Stimulated activated memory B cell treated with anti-CD40 and anti-IgM and Interleukin-4, amounts not matched to agents 10 μg/mL and 1 μg/mL and 100 μg/mL, for 72 hours (primary cell): ENCODE data around the gene POFUT2.

Experiments
- ATAC-seq: fragments of 150-1000 bp; cut with Tn5 transposase; 2 replicates; pipeline ENCODE4 v1.10.0; 2021
- H3K27ac Mint-ChIP-seq: one replicate; pipeline ENCODE4 v1.8.0; 2022; ENCODE audit warnings: mild to moderate bottlenecking, mixed read lengths
- H3K27me3 Mint-ChIP-seq: one replicate; pipeline ENCODE4 v1.8.0; 2022; ENCODE audit warnings: mixed read lengths
- H3K36me3 Mint-ChIP-seq: one replicate; pipeline ENCODE4 v1.8.0; 2022; ENCODE audit warnings: mixed read lengths
- H3K4me1 Mint-ChIP-seq: one replicate; pipeline ENCODE4 v1.8.0; 2022; ENCODE audit warnings: mixed read lengths
- H3K4me3 Mint-ChIP-seq: one replicate; pipeline ENCODE4 v1.8.0; 2022; ENCODE audit warnings: mild to moderate bottlenecking, moderate library complexity, mixed read lengths
- H3K9me3 Mint-ChIP-seq: one replicate; pipeline ENCODE4 v1.8.0; 2022; ENCODE audit warnings: mixed read lengths

POFUT2 gene

GRCh38 chr21:45248893-45249381 is 38.8 kb downstream of the POFUT2 start:
- no peak for ATAC-seq
- Mint-ChIP-seq H3K9me3 (peaks cover 4% of the 10 kb centered on the region), H3K27ac (no peak overlapping the region), H3K27me3 (peaks cover 10% of the 10 kb centered on the region), H3K36me3 (no peaks in the 10 kb centered on the region), H3K4me1 (no peaks in the 10 kb centered on the region), H3K4me3 (no peak overlapping the region)

GRCh38 chr21:45248301-45248892 is 39.3 kb downstream of the POFUT2 start:
- no peak overlapping the region for H3K4me3 Mint-ChIP-seq
- no peaks in the 10 kb centered on the region for H3K4me1 Mint-ChIP-seq
- no peak overlapping the region for H3K27ac Mint-ChIP-seq
- peaks cover 7% of the 10 kb centered on the region for H3K9me3 Mint-ChIP-seq
- H3K27me3 Mint-ChIP-seq = peaks cover 10% of the 10 kb centered on the region
- ATAC-seq = no peak
- H3K36me3 Mint-ChIP-seq = no peaks in the 10 kb centered on the region

- H3K9me3 Mint-ChIP-seq = peaks cover 8% of the 10 kb centered on the region
- H3K36me3 Mint-ChIP-seq = no peaks in the 10 kb centered on the region
- ATAC-seq = no peak
- no peak overlapping the region for H3K27ac Mint-ChIP-seq
- H3K4me1 Mint-ChIP-seq = no peaks in the 10 kb centered on the region
- no peak overlapping the region for H3K4me3 Mint-ChIP-seq
- H3K27me3 Mint-ChIP-seq = peaks cover 5% of the 10 kb centered on the region
These were observed 41.0 kb downstream of the POFUT2 start for GRCh38 chr21:45246386-45247320.

- no peak for ATAC-seq
- H3K9me3 Mint-ChIP-seq = peaks cover 8% of the 10 kb centered on the region
These were observed 42.8 kb downstream of the POFUT2 start for GRCh38 chr21:45244799-45245340.

GRCh38 chr21:45243603-45244002 is 44.1 kb downstream of the POFUT2 start:
- H3K27ac Mint-ChIP-seq = no peak overlapping the region
- peaks cover 8% of the 10 kb centered on the region for H3K9me3 Mint-ChIP-seq
- H3K36me3 Mint-ChIP-seq = no peaks in the 10 kb centered on the region
- ATAC-seq = no peak
- no peak overlapping the region for H3K4me3 Mint-ChIP-seq
- peaks cover 8% of the 10 kb centered on the region for H3K27me3 Mint-ChIP-seq
- no peaks in the 10 kb centered on the region for H3K4me1 Mint-ChIP-seq

More at GRCh38 chr21:45244799-45245340, 42.8 kb downstream of the POFUT2 start:
- no peaks in the 10 kb centered on the region for H3K4me1 Mint-ChIP-seq
- H3K27ac Mint-ChIP-seq = no peak overlapping the region
- no peak overlapping the region for H3K4me3 Mint-ChIP-seq
- H3K27me3 Mint-ChIP-seq = peaks cover 8% of the 10 kb centered on the region
- H3K36me3 Mint-ChIP-seq = no peaks in the 10 kb centered on the region

GRCh38 chr21:45241357-45241756 is 46.3 kb downstream of the POFUT2 start:
- H3K36me3 Mint-ChIP-seq = no peaks in the 10 kb centered on the region
- peaks cover 15% of the 10 kb centered on the region for H3K27me3 Mint-ChIP-seq
- no peak overlapping the region for H3K4me3 Mint-ChIP-seq
- no peak overlapping the region for H3K27ac Mint-ChIP-seq
- ATAC-seq = no peak
- no peaks in the 10 kb centered on the region for H3K4me1 Mint-ChIP-seq
- H3K9me3 Mint-ChIP-seq = peaks cover 9% of the 10 kb centered on the region

GRCh38 chr21:45237401-45237800 is 50.3 kb downstream of the POFUT2 start:
- no peak overlapping the region for H3K4me3 Mint-ChIP-seq
- H3K4me1 Mint-ChIP-seq = no peaks in the 10 kb centered on the region
- H3K9me3 Mint-ChIP-seq = peaks cover 2% of the 10 kb centered on the region
- no peak overlapping the region for H3K27ac Mint-ChIP-seq
- no peak for ATAC-seq
- peaks cover 26% of the 10 kb centered on the region for H3K27me3 Mint-ChIP-seq
- H3K36me3 Mint-ChIP-seq = no peaks in the 10 kb centered on the region

GRCh38 chr21:45236481-45236880 is 51.2 kb downstream of the POFUT2 start:
- Mint-ChIP-seq H3K27ac (no peak overlapping the region), H3K4me3 (no peak overlapping the region), H3K9me3 (peaks cover 2% of the 10 kb centered on the region), H3K27me3 (peaks cover 36% of the 10 kb centered on the region), H3K4me1 (no peaks in the 10 kb centered on the region), H3K36me3 (no peaks in the 10 kb centered on the region)
- ATAC-seq = no peak

GRCh38 chr21:45235488-45235887 is 52.2 kb downstream of the POFUT2 start:
- H3K36me3 Mint-ChIP-seq = no peaks in the 10 kb centered on the region
- H3K4me3 Mint-ChIP-seq = no peak overlapping the region
- peaks cover 33% of the 10 kb centered on the region for H3K27me3 Mint-ChIP-seq
- ATAC-seq = no peak
- H3K9me3 Mint-ChIP-seq = peaks cover 2% of the 10 kb centered on the region
- no peaks in the 10 kb centered on the region for H3K4me1 Mint-ChIP-seq
- no peak overlapping the region for H3K27ac Mint-ChIP-seq

GRCh38 chr21:45234965-45235364 is 52.7 kb downstream of the POFUT2 start:
- no peak overlapping the region for H3K4me3 Mint-ChIP-seq
- H3K36me3 Mint-ChIP-seq = no peaks in the 10 kb centered on the region
- no peak for ATAC-seq
- H3K27ac Mint-ChIP-seq = no peak overlapping the region
- no peaks in the 10 kb centered on the region for H3K4me1 Mint-ChIP-seq
- H3K27me3 Mint-ChIP-seq = peaks cover 28% of the 10 kb centered on the region
- peaks cover 2% of the 10 kb centered on the region for H3K9me3 Mint-ChIP-seq

GRCh38 chr21:45234127-45234526 is 53.6 kb downstream of the POFUT2 start:
- Mint-ChIP-seq H3K27me3 (peaks cover 28% of the 10 kb centered on the region), H3K9me3 (peaks cover 2% of the 10 kb centered on the region), H3K36me3 (no peaks in the 10 kb centered on the region), H3K4me1 (no peaks in the 10 kb centered on the region), H3K4me3 (peak overlapping the region; percentile 36), H3K27ac (no peak overlapping the region)
- ATAC-seq = no peak

- H3K36me3 Mint-ChIP-seq = no peaks in the 10 kb centered on the region
- H3K27ac Mint-ChIP-seq = no peak overlapping the region
- no peak for ATAC-seq
- no peak overlapping the region for H3K4me3 Mint-ChIP-seq
- H3K9me3 Mint-ChIP-seq = peaks cover 2% of the 10 kb centered on the region
- H3K27me3 Mint-ChIP-seq = peaks cover 25% of the 10 kb centered on the region
- peaks cover 4% of the 10 kb centered on the region for H3K4me1 Mint-ChIP-seq
These were observed 56.0 kb downstream of the POFUT2 start for GRCh38 chr21:45231705-45232104.

GRCh38 chr21:45228656-45229240 is 58.9 kb downstream of the POFUT2 start:
- peaks cover 19% of the 10 kb centered on the region for H3K27me3 Mint-ChIP-seq

GRCh38 chr21:45228171-45228641 is 59.5 kb downstream of the POFUT2 start:
- no peak overlapping the region for H3K27ac Mint-ChIP-seq
- H3K4me1 Mint-ChIP-seq = peaks cover 15% of the 10 kb centered on the region
- peaks cover 12% of the 10 kb centered on the region for H3K36me3 Mint-ChIP-seq

More at GRCh38 chr21:45228656-45229240, 58.9 kb downstream of the POFUT2 start:
- Mint-ChIP-seq H3K27ac (no peak overlapping the region), H3K36me3 (peaks cover 6% of the 10 kb centered on the region), H3K4me3 (no peak overlapping the region), H3K4me1 (peaks cover 15% of the 10 kb centered on the region), H3K9me3 (no peaks in the 10 kb centered on the region)
- no peak for ATAC-seq

GRCh38 chr21:45227735-45228134 is 60.0 kb downstream of the POFUT2 start:
- Mint-ChIP-seq H3K36me3 (peaks cover 14% of the 10 kb centered on the region), H3K27ac (no peak overlapping the region), H3K27me3 (peaks cover 19% of the 10 kb centered on the region), H3K9me3 (no peaks in the 10 kb centered on the region), H3K4me1 (peaks cover 15% of the 10 kb centered on the region), H3K4me3 (no peak overlapping the region)
- no peak for ATAC-seq

More at GRCh38 chr21:45228171-45228641, 59.5 kb downstream of the POFUT2 start:
- Mint-ChIP-seq H3K4me3 (no peak overlapping the region), H3K27me3 (peaks cover 19% of the 10 kb centered on the region), H3K9me3 (no peaks in the 10 kb centered on the region)
- no peak for ATAC-seq
